KBM-7 (cell line): ENCODE data around the gene SUCLG2.

ENCODE experiments used
- DNase-seq: peaks from one replicate; pipeline ENCODE4 v3.0.0-alpha.2; 2015
- in situ Hi-C: fragments of 300-500 bp; cut with MboI; formaldehyde crosslinking; loops from 2 replicates; pipeline ENCODE4 v1.14.3; 2020; ENCODE audit warnings: low sequenced_read_pairs, low pct_unique_long_range_greater_than_20kb, mixed read lengths

Gene SUCLG2

DNA sequence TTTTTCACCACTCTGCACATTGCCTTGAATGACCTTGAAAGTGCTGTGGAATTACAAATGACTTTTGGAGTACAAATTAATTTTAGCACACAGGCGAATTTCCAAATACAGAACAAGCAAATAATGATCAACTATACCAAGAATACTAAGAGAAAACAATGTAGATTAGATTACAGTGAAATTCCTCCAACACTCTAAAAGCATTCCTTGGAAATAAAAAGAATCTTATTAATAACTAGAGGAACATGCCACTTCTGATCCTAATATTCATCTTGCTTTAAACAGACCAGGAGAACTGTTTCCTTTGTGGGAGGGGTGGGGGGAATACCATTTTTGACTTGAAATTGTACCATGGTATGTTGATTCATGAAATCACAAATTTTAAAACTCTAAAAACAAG lies 167.5 kb downstream of the SUCLG2 start:
- in situ Hi-C loops = no loop called here
- no peak for DNase-seq

DNA sequence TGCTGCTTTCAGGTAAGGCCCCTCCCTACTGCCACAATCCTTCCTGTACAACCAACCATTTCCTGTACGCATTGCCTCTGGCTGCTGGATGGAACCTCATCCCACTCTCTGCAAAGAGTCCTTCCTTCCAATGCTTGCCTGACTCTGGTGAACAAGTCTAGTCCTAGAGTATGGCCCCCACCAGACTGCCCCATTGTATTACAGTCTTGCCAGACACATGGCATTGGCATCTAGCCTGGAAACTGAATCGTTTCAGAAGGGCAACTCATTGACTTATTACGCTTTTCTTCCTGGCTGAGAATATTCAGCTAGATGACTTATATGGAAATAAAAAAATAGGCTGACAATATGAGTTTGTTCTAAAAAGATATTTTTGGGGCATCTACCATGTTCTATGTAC lies 170.3 kb downstream of the SUCLG2 start:
- no peak for DNase-seq
- in situ Hi-C loops = no loop called here

DNA sequence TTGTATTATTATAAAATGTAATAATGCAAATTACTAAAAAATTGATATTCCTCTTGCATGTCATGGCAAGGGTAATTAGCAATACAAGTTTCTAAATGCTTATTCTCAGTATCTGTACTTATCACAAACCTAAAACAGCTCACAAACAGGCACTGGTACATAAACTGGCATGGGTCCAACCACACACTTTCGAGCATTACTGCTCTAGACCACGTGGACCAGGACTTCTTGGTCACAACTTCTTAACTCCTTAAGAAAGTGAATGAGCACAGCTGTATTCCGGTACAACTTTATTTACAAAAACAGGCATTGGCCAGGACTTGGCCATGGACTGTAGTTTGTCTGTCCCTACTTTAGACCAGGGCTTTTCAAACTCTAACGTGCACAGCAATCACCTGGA lies 173.3 kb downstream of the SUCLG2 start:
- in situ Hi-C loops = no loop called here

DNA sequence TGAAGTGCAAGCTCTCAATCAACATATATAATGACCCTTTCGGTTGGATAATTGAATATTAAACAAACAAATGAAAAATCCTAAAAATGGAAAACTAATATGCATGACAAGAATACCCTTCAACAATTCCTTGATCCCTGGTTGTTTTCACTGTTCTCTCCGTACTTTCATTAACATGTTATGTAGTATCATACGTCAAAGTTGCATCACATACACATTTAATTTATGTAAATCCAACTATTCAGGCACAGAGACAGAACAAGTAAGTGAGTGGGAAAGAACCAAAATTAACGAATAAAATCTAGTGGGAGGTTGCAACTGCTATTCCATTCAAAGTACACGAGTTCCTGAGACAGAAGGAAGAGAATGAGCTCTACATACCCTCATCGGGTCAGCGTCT lies 176.0 kb downstream of the SUCLG2 start:
- in situ Hi-C loops = no loop called here
- DNase-seq = no peak

More for the DNA sequence above, 173.3 kb downstream of the SUCLG2 start:
- no peak for DNase-seq

DNA sequence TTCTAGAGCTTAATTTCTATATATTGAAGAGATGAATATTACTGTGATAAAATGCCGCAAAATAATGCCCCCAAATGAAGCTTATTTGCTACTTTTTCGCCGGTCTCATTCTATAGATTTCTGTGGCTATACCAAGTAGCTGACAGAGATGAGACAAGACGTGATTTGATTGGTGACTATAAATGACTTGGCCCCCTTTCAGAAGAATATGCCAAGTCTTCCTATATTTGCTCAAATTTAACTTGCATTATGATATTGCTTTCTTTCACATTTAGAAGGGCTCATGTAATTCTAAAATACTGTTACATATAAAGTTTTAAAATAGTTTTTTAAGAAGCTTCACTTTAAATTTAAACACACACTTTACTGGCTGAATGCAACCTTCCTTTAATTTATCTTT lies 180.1 kb downstream of the SUCLG2 start:
- no peak for DNase-seq
- in situ Hi-C loops = no loop called here

DNA sequence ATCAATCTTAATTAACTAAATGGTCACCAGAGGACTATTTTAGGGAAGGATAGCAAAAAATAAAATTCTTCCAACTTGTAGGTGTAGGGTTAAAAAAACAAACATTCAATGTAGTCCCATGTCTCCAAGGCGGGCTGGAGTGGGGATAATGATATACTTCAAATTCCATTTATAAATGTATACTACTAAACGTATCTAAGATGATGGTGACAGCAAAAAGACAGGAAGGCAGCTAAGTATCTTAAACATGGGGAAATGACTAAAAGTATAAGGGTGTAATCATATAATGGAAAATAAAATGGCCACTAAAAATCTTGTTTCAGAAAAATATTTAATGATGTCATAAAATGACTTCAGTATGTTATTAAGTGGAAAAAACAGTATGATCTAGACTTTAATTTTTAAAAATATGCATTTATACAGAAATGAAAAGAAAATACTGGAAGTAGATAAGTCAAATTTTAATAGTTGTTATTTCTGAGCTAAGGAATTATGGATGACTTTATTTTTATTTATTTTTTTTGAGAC lies 181.7 kb downstream of the SUCLG2 start:
- no peak for DNase-seq
- in situ Hi-C loops = no loop called here

DNA sequence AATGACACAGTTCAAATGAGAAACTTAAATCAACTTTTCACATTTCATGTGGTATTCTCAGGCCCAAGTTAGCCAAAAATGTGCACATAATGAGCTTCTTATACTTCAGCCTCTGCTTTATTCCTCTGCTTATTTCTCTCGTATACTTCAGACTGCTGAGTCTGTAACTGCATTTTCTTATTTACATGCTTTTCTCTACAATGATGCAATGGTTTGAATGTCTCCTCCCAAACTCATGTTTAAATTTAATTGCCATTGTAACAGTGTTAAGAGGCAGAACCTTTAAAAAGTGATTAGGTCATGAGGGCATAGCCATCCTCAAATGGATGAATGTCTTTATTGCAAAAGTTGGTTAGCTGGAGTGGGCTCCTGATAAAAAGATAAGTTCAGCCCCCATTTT lies 184.2 kb downstream of the SUCLG2 start:
- DNase-seq = no peak
- in situ Hi-C loops = no loop called here

DNA sequence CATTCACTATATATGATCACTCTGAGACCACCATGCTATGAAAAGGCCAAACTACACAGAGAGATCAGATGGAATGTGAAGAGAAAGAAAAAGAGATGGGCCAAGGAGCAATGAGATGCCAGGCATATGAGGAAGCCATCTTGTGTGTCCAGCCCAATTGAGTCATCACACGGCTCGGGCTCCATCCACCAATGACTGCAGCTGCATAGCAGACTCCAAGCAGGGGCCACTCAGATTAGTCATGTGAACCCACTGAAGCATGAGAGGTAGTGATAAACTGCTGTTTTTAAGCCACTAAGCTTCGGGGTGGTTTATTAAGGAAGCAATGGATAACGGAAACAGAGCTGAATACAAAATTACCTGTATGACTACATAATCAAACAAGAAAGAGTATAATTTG lies 185.9 kb downstream of the SUCLG2 start:
- DNase-seq = no peak
- in situ Hi-C loops = no loop called here

DNA sequence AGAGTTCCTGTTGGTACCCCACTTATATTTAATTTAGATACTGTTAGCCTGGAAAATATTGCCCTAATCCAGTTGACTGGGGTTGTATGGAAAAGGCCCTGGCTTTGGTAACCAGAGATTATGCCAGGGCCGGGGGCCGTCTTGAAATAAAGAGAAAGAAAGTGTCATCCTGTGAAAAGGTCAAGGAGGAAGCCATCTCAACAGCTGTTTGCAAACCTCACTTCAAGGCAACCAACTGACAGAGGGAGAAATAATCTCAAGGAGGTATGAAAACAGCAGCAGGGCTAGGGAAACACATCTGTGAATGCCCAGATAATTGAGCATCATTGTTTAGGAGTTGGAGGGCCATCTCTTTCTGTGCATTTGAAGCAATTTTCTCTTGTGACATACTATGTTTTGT lies 190.8 kb downstream of the SUCLG2 start:
- DNase-seq = no peak
- in situ Hi-C loops = no loop called here

DNA sequence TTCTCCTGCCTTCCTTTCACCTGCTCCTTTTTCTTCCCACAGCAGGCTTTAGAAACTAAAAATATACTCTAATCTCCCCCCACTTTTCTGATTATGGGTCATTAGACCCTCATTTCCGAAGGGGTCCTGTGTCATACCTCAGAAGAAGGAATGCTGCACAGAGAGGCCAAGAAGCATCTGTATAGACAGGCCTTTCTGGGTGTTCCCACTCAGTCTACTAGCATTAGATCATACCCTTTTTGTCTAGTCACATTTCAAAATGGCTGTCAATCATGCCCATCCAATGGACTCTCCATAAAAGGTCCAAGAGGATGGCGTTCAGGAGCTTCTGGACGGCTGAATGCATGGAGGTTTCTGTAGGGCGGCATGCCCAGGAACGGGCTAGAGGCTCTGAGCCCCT lies 192.2 kb downstream of the SUCLG2 start:
- in situ Hi-C loops = no loop called here
- DNase-seq = no peak

DNA sequence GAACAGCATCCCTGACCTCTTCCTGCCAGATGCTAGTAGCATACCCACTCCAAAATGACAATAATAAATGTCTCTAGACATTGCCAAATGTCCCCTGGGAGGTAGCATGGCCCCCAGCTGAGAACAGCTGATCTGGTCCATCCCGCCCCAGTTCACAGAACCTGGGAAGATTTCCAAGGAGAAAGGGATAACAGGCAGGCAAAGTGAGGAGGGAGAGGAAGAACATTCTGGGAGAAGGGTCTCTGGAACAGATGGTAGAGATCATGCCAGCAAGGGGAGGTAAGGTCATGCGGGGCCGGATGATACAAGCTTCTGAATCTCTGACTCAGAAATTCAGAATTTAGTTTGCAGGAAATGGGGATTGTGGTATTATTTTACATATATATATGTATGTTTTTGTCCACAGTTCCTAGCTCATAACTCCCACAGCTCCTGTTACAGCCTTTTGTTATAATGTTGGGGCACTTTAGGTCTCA lies 192.7 kb downstream of the SUCLG2 start:
- no peak for DNase-seq
- in situ Hi-C loops = no loop called here

DNA sequence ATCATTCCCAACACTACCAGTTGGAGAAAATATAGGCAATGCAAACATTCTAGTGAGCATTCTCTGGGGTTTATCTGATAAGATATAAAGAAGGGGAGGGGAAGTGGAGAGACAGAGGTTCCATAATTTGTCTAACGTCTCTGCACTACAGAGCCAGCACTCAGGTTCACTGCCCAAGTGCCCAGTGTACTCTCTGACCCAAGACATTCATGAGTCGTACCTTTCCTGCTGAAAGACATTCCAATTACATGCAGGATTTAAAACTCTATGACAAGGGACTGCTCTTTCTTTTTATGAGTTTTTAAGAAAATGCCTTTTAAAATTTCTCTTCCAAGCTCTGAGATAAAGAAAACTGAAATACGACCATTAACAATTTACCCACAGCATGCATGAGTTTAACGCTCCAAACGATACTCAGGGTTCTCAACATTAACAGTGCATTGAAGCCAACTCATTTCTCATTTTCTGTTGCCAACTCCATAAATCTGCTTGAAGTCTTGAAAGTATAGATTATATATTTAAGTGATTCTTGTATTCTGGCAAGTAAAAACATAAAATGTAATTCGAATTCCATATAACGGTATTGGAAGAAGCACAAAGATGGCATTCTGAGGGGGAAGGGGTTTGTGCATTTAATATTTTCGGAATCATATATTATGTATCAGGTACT lies 193.4 kb downstream of the SUCLG2 start:
- DNase-seq = no peak
- in situ Hi-C loops = no loop called here

DNA sequence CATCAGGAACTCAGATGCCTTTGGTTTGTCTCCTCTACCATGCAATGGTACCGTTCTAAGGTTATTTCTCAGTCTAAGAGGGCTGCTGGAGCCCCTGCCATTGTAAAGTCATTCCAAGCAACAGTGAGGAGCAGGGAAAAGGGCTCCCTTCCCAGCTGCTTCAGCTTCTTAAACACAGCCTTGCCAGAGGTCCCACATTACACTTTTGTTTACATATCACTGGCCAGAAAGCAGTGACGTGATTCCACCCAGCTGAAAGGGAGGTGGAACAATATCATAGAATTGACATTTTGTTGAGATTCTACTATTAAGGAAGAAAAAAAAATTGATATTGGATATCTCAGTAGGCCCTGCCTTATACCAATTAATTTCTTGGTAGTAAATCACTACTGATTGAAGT lies 194.6 kb downstream of the SUCLG2 start:
- in situ Hi-C loops = no loop called here
- no peak for DNase-seq

DNA sequence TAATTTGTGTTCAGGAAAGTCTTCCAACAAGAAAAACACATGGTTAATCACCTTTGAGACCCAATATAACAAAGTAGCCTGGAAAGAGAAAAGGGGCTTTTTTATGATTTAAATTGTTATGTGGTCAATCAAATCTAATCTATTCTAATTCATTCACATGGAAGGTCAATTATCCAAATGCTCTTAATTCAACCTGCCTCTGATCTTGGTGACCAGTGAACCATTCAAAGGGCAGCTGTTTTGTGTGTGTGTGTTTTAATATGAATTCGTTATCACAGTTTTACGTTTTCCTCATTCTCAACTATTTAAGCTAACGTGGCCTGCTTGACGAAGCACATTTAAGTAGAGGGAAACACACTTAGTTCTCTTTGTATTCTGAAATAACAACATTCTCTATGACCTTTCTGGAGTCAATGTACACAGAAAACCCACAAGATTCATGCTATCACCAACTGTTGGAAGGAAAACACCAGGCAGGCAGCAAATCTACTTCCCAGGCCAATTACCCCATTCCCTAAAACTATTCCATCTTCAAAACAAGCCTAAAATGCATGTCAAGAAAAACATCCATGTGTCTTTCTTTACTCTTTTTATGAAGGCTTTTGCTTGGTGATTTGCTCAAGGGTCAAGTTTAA lies 195.4 kb downstream of the SUCLG2 start:
- no peak for DNase-seq
- in situ Hi-C loops = no loop called here

DNA sequence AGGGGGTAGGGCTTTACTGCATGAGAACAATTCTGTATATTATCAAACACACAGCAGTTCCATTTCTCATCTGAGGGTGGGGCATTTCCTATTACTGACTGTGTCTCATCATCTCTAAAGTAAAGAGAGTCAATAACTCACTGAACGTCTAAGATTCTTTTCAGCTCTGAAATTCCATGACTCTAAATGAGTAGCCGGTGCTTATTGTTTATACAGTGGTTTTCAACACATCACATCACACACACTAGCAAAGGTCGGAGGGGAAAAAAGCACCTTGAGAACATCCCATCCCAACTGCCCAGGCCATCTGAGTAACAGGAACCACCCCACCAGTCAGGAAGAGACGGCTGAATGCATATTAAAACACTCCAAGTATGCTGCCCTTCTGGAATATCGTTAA lies 196.0 kb downstream of the SUCLG2 start:
- in situ Hi-C loops = no loop called here
- no peak for DNase-seq

DNA sequence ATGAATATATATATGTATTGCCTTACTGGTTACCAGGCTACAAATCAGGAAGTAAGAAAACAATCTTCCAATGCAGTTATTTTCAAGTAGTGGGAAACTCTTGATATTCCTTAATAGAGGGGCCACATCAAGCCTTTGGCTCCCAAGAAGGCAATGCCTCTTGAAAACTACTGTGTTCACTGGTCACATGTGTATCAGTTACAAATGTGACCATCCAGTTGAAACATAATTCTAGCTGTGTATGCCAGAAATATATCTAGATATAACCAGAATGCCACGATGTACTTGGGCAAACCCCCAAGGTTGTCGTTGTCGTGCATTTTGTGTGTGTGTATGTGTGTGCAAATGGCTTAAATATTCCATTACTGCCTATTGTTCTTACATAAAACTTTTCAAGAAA lies 200.8 kb downstream of the SUCLG2 start:
- DNase-seq = no peak
- in situ Hi-C loops = no loop called here

DNA sequence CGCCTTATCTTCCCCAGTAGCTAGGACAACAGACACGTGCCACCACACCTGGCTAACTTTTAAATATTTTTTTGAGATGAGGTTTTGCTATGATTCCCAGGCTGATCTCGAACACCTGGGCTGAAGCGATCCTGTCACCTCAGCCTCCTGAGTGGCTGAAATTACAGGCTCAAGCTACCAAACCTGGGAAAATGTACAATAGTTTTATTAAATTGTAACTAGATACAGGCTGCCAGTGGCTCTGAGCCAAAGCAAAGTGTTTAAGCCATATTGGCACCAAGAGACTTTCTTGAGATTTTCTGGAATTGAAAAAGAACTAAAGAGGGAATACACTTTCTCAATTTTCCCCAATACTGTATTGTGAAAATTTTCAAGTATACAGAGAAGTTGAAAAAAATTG lies 204.3 kb downstream of the SUCLG2 start:
- in situ Hi-C loops = no loop called here
- DNase-seq = no peak

DNA sequence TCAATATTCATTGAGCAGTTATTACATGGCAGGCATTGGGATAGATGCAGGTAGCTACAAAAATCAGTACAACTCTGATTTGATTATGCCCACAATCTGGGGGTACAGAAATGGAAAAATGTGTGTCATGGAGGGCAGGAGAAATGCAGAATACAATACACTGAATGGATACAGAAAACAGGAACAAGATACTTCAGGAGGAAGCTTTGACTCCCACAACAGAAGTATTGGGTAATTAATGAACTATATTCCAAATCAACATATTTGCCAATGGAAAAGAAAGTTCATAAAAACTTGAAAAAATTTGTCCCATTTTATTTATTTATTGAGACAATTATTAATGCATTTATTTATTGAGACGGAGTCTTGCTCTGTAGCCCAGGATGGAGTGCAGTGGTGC lies 207.0 kb downstream of the SUCLG2 start:
- no peak for DNase-seq
- in situ Hi-C loops = no loop called here

DNA sequence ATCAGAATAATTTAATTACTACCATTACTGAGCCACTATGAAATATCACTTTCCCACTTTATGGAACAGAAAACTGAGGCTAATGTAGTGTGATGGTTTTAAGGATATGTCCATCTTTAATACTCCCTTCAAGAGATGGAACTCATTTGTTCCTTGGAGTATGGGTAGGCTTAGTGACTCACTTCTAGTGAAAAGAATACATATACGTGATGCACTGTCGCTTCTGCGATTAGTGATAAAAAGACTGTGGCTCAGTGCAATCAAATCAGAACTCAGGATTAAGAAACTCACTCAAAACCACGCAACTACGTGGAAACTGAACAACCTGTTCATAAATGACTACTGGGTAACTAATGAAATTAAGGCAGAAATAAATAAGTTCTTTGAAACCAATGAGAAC lies 216.6 kb downstream of the SUCLG2 start:
- in situ Hi-C loops = no loop called here
- DNase-seq = no peak

DNA sequence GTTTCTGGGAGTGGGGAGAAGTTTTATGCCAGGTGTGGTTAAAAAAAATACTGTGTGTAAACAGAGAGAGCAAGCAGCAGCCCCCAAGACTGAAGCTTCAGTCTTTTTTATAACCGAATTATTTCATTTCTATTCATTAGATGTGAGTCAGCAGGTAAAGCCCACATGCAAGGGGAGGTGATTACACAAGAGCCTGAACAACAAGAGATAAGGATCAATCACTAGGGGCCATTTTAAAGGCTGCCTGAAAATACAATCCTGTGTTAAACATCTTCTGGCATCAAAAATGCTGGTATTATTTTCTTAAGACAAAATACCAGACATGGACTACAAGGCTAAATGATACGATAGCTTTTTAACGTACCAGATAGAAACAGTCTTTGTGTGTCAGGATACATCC lies 217.3 kb downstream of the SUCLG2 start:
- in situ Hi-C loops = no loop called here
- no peak for DNase-seq

DNA sequence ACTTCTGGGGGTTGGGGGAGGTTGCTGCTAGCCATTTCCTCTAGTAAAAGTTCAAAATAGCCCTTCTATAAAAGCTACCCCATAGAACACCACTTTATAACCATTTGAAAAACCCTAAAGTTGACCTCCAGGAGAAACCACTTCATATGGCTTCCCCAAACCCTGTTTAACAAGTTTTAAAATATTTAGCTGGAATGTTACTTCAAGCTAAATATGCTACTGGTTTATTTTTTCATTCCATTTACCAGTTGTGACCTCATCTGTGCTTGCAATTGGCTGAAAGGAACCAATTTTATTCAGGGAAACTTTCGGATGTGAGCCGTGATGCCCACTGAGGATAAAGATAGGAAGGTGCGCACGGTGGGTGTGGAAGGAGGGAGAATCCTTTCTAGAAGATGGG lies 221.3 kb downstream of the SUCLG2 start:
- in situ Hi-C loops = no loop called here
- no peak for DNase-seq
